Measurements from ENCODE around the gene REXO1. TPM values are rescaled to one million over a fixed set of nuclear protein-coding genes. Genes with fewer than 3 reads are reported as not detected.

REXO1 gene
- total and polyA plus RNA-seq, 7 donors = 13.5 to 35.2 (median 20.3) TPM

GRCh38 chr19:1770866-1771576, 77.3 kb downstream of the REXO1 start:
- WGBS, 3 donors = 87 to 89% (median 89%) methylated on average over 4 of the region's 4 CpGs
- intact Hi-C loops (cut with DNase I) = no loop called here
- peaks cover 1 to 89% (median 41%) of the 10 kb centered on the region in 3 donors for H3K27me3 ChIP-seq (ENCODE audit: insufficient read depth in 3 of 3, low read length in 2 of 3)
- no peaks in the 10 kb centered on the region for H3K36me3 ChIP-seq (ENCODE audit: insufficient read depth in 1 of 2, low read depth in 1 of 2)
- no peak overlapping the region for H3K4me3 ChIP-seq
- DNase-seq = no peak
- no peak overlapping the region for H3K27ac ChIP-seq
- no peak for ATAC-seq
- peaks cover 12% of the 10 kb centered on the region for H3K9me3 ChIP-seq
- TF ChIP-seq, protein P1, sequence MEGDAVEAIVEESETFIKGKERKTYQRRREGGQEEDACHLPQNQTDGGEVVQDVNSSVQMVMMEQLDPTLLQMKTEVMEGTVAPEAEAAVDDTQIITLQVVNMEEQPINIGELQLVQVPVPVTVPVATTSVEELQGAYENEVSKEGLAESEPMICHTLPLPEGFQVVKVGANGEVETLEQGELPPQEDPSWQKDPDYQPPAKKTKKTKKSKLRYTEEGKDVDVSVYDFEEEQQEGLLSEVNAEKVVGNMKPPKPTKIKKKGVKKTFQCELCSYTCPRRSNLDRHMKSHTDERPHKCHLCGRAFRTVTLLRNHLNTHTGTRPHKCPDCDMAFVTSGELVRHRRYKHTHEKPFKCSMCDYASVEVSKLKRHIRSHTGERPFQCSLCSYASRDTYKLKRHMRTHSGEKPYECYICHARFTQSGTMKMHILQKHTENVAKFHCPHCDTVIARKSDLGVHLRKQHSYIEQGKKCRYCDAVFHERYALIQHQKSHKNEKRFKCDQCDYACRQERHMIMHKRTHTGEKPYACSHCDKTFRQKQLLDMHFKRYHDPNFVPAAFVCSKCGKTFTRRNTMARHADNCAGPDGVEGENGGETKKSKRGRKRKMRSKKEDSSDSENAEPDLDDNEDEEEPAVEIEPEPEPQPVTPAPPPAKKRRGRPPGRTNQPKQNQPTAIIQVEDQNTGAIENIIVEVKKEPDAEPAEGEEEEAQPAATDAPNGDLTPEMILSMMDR (IDR thresholded peaks at IDR 0.05) = no peak
- H3K4me1 ChIP-seq = no peaks in the 10 kb centered on the region

GRCh38 chr19:1769645-1769985, 78.7 kb downstream of the REXO1 start:
- H3K4me3 ChIP-seq = no peak overlapping the region
- H3K27ac ChIP-seq = no peak overlapping the region
- no peak for DNase-seq
- H3K4me1 ChIP-seq = no peaks in the 10 kb centered on the region
- peaks cover 2 to 89% (median 39%) of the 10 kb centered on the region in 3 donors for H3K27me3 ChIP-seq (ENCODE audit: insufficient read depth in 3 of 3, low read length in 2 of 3)
- intact Hi-C loops (cut with DNase I) = loop anchor here (5.0 to 10.0 kb wide), 2 partner anchors 77 to 225 kb away; no protein-coding TSS in a partner anchor
- no peaks in the 10 kb centered on the region for H3K36me3 ChIP-seq (ENCODE audit: insufficient read depth in 1 of 2, low read depth in 1 of 2)
- TF ChIP-seq, protein P1 (IDR thresholded peaks at IDR 0.05) = no peak
- WGBS, 3 donors = 1 to 5% (median 4%) methylated on average over 12 of the region's 12 CpGs
- no peak for ATAC-seq
- H3K9me3 ChIP-seq = peaks cover 12% of the 10 kb centered on the region

GRCh38 chr19:1768918-1769644, 79.2 kb downstream of the REXO1 start:
- TF ChIP-seq, protein P1 (IDR thresholded peaks at IDR 0.05) = no peak
- DNase-seq (no peak), ATAC-seq (no peak)
- peaks cover 2 to 89% (median 39%) of the 10 kb centered on the region in 3 donors for H3K27me3 ChIP-seq (ENCODE audit: insufficient read depth in 3 of 3, low read length in 2 of 3)
- H3K27ac ChIP-seq = no peak overlapping the region
- H3K4me1 ChIP-seq = no peaks in the 10 kb centered on the region
- peaks cover 12% of the 10 kb centered on the region for H3K9me3 ChIP-seq
- H3K36me3 ChIP-seq (ENCODE audit: insufficient read depth in 1 of 2, low read depth in 1 of 2) = no peaks in the 10 kb centered on the region
- intact Hi-C loops (cut with DNase I) = loop anchor here (5.0 to 10.0 kb wide), 2 partner anchors 77 to 224 kb away; no protein-coding TSS in a partner anchor
- WGBS, 3 donors = 72 to 78% (median 73%) methylated on average over 8 to 9 of the region's 9 CpGs
- no peak overlapping the region for H3K4me3 ChIP-seq

DNA sequence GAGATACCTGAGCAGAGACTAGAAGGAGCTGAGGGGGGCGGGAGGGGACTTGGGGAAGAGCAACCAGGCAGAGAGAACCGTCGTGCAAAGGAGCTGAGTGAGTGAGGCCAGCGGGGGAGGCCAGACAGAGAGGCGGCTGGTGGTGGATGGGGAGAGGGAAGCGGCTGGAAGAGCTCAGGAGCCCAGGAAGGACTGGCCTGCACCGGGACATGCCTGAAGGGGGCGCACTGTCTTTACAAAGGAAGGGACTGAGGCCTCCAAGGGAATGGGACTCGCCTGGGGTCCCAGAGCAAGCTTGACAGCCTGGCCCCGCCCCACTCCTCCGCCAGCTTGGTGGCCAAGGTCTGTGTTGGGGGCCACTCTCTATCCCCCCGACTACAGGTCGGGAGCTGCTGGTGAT, 80.0 kb downstream of the REXO1 start:
- WGBS, 3 donors = 14 to 18% (median 16%) methylated on average over 13 of the region's 13 CpGs
- ATAC-seq (no peak), DNase-seq (no peak)
- intact Hi-C loops (cut with DNase I) = loop anchor here (5.0 to 10.0 kb wide), 2 partner anchors 76 to 223 kb away; no protein-coding TSS in a partner anchor
- H3K4me3 ChIP-seq = no peak overlapping the region
- peaks cover 12% of the 10 kb centered on the region for H3K9me3 ChIP-seq
- H3K27ac ChIP-seq = no peak overlapping the region
- H3K27me3 ChIP-seq (ENCODE audit: insufficient read depth in 3 of 3, low read length in 2 of 3) = peaks cover 2 to 89% (median 34%) of the 10 kb centered on the region in 3 donors
- H3K4me1 ChIP-seq = no peaks in the 10 kb centered on the region
- no peaks in the 10 kb centered on the region for H3K36me3 ChIP-seq (ENCODE audit: insufficient read depth in 1 of 2, low read depth in 1 of 2)
- TF ChIP-seq, protein P1 (IDR thresholded peaks at IDR 0.05) = no peak

Data from psoas muscle (tissue), 8 donors.